ENCODE measurements around the gene TPK1. TPM values are rescaled to one million over a fixed set of nuclear protein-coding genes. Genes with fewer than 3 reads are reported as not detected.

Gene TPK1
- total RNA-seq, 3 donors from 2014 or later (not counting 1 experiment from before 2014, with no cell fraction given) = 20.9 to 28.6 (median 25.3) TPM

- Mint-ChIP-seq H3K9me3 (no peaks in the 10 kb centered on the region), H3K27ac (no peak overlapping the region), H3K36me3 (no peaks in the 10 kb centered on the region), H3K4me1 (peaks cover 0 to 11% of the 10 kb centered on the region in 2 donors), H3K4me3 (no peak overlapping the region), H3K27me3 (ENCODE audit: low read depth in 2 of 2) (no peaks in the 10 kb centered on the region)
- ATAC-seq (no peak), DNase-seq (no peak)
- intact Hi-C loops (cut with micrococcal nuclease) = no loop called here
- Histone ChIP-seq H3K4me1 (ENCODE audit: control insufficient read depth, insufficient read depth, low read length) (no peaks in the 10 kb centered on the region), H3K27ac (ENCODE audit: low read length) (no peak overlapping the region), H3K27me3 (ENCODE audit: control insufficient read depth, insufficient read depth, low read length) (no peaks in the 10 kb centered on the region), H3K36me3 (ENCODE audit: control insufficient read depth, insufficient read depth, low read length) (peaks cover 2% of the 10 kb centered on the region), H3K4me3 (ENCODE audit: low read length) (no peak overlapping the region), H3K9me3 (ENCODE audit: control insufficient read depth, insufficient read depth, low read length) (no peaks in the 10 kb centered on the region)
- no peak for TF ChIP-seq CTCF (IDR thresholded peaks at IDR 0.05)
- whole genome bisulfite sequencing (ENCODE audit: insufficient coverage) = 93% methylated on average over 2 of the region's 2 CpGs
These were observed 289.1 kb downstream of the TPK1 start for GRCh38 chr7:144546782-144547181.

GRCh38 chr7:144545330-144545729, 290.5 kb downstream of the TPK1 start:
- Mint-ChIP-seq H3K9me3 (no peaks in the 10 kb centered on the region), H3K4me1 (peaks cover 0 to 9% of the 10 kb centered on the region in 2 donors), H3K36me3 (no peaks in the 10 kb centered on the region), H3K27ac (no peak overlapping the region), H3K27me3 (ENCODE audit: low read depth in 2 of 2) (no peaks in the 10 kb centered on the region), H3K4me3 (no peak overlapping the region)
- intact Hi-C loops (cut with micrococcal nuclease) = no loop called here
- H3K36me3 ChIP-seq (ENCODE audit: control insufficient read depth, insufficient read depth, low read length) = peaks cover 2% of the 10 kb centered on the region
- ATAC-seq = peak in 1 of 3 donors; percentile 17
- H3K27ac ChIP-seq (ENCODE audit: low read length) = no peak overlapping the region
- no peak for TF ChIP-seq CTCF (IDR thresholded peaks at IDR 0.05)
- no peaks in the 10 kb centered on the region for H3K4me1 ChIP-seq (ENCODE audit: control insufficient read depth, insufficient read depth, low read length)
- no peaks in the 10 kb centered on the region for H3K27me3 ChIP-seq (ENCODE audit: control insufficient read depth, insufficient read depth, low read length)
- no peaks in the 10 kb centered on the region for H3K9me3 ChIP-seq (ENCODE audit: control insufficient read depth, insufficient read depth, low read length)
- H3K4me3 ChIP-seq (ENCODE audit: low read length) = no peak overlapping the region
- no peak for DNase-seq
- 100% methylated on average over 1 of the region's 1 CpG for WGBS (ENCODE audit: insufficient coverage)

GRCh38 chr7:144534655-144535395, 301.0 kb downstream of the TPK1 start:
- Mint-ChIP-seq H3K27me3 (ENCODE audit: low read depth in 2 of 2) (no peaks in the 10 kb centered on the region), H3K36me3 (peaks cover 8% of the 10 kb centered on the region), H3K4me3 (no peak overlapping the region), H3K4me1 (peaks cover 3 to 4% of the 10 kb centered on the region in 2 donors), H3K9me3 (no peaks in the 10 kb centered on the region), H3K27ac (no peak overlapping the region)
- Histone ChIP-seq H3K36me3 (ENCODE audit: control insufficient read depth, insufficient read depth, low read length) (no peaks in the 10 kb centered on the region), H3K27ac (ENCODE audit: low read length) (no peak overlapping the region), H3K27me3 (ENCODE audit: control insufficient read depth, insufficient read depth, low read length) (no peaks in the 10 kb centered on the region), H3K9me3 (ENCODE audit: control insufficient read depth, insufficient read depth, low read length) (no peaks in the 10 kb centered on the region), H3K4me3 (ENCODE audit: low read length) (no peak overlapping the region), H3K4me1 (ENCODE audit: control insufficient read depth, insufficient read depth, low read length) (no peaks in the 10 kb centered on the region)
- 83% methylated on average over 3 of the region's 3 CpGs for WGBS (ENCODE audit: insufficient coverage)
- ATAC-seq (no peak), DNase-seq (no peak)
- intact Hi-C loops (cut with micrococcal nuclease) = no loop called here
- no peak for TF ChIP-seq CTCF (IDR thresholded peaks at IDR 0.05)

- H3K4me1 ChIP-seq (ENCODE audit: control insufficient read depth, insufficient read depth, low read length) = no peaks in the 10 kb centered on the region
- no peak overlapping the region for H3K27ac ChIP-seq (ENCODE audit: low read length)
- Mint-ChIP-seq H3K27me3 (ENCODE audit: low read depth in 2 of 2) (no peaks in the 10 kb centered on the region), H3K36me3 (peaks cover 8% of the 10 kb centered on the region), H3K27ac (no peak overlapping the region), H3K4me3 (no peak overlapping the region), H3K9me3 (no peaks in the 10 kb centered on the region), H3K4me1 (peaks cover 10 to 11% of the 10 kb centered on the region in 2 donors)
- 88% methylated on average over 3 of the region's 4 CpGs for WGBS (ENCODE audit: insufficient coverage)
- no peak for ATAC-seq
- H3K9me3 ChIP-seq (ENCODE audit: control insufficient read depth, insufficient read depth, low read length) = no peaks in the 10 kb centered on the region
- DNase-seq = no peak
- H3K36me3 ChIP-seq (ENCODE audit: control insufficient read depth, insufficient read depth, low read length) = no peaks in the 10 kb centered on the region
- H3K27me3 ChIP-seq (ENCODE audit: control insufficient read depth, insufficient read depth, low read length) = no peaks in the 10 kb centered on the region
- H3K4me3 ChIP-seq (ENCODE audit: low read length) = no peak overlapping the region
- intact Hi-C loops (cut with micrococcal nuclease) = no loop called here
- no peak for TF ChIP-seq CTCF (IDR thresholded peaks at IDR 0.05)
These were observed 301.7 kb downstream of the TPK1 start for GRCh38 chr7:144534196-144534595.
